ENCODE results near the gene TNRC18. TPM values are rescaled to one million over a fixed set of nuclear protein-coding genes. Genes with fewer than 3 reads are reported as not detected.

Gene TNRC18
- total and polyA plus RNA-seq, 7 donors, result 5.9 to 27.9 (median 18.5) TPM

GRCh38 chr7:5455581-5456219, 32.1 kb upstream of the TNRC18 start:
- H3K27ac ChIP-seq, result no peak overlapping the region
- no peak for TF ChIP-seq CTCF (IDR thresholded peaks at IDR 0.05)
- DNase-seq, result no peak
- no peaks in the 10 kb centered on the region for H3K36me3 ChIP-seq (ENCODE audit: insufficient read depth in 1 of 2, low read depth in 1 of 2)
- intact Hi-C loops (cut with DNase I), result no loop called here
- peaks cover 8% of the 10 kb centered on the region for H3K4me1 ChIP-seq
- no peaks in the 10 kb centered on the region for H3K9me3 ChIP-seq
- ATAC-seq, result no peak
- 80 to 87% (median 85%) methylated on average over 22 of the region's 22 CpGs for WGBS, 3 donors
- no peaks in the 10 kb centered on the region for H3K27me3 ChIP-seq (ENCODE audit: insufficient read depth in 3 of 3, low read length in 2 of 3)
- H3K4me3 ChIP-seq, result no peak overlapping the region

GRCh38 chr7:5455175-5455574, 31.5 kb upstream of the TNRC18 start:
- no peak overlapping the region for H3K27ac ChIP-seq
- no peak overlapping the region for H3K4me3 ChIP-seq
- no peaks in the 10 kb centered on the region for H3K9me3 ChIP-seq
- 88 to 89% (median 88%) methylated on average over 6 of the region's 6 CpGs for WGBS, 3 donors
- intact Hi-C loops (cut with DNase I), result no loop called here
- no peak for DNase-seq
- H3K4me1 ChIP-seq, result peaks cover 8% of the 10 kb centered on the region
- H3K36me3 ChIP-seq (ENCODE audit: insufficient read depth in 1 of 2, low read depth in 1 of 2), result no peaks in the 10 kb centered on the region
- no peak for ATAC-seq
- TF ChIP-seq CTCF (IDR thresholded peaks at IDR 0.05), result no peak
- H3K27me3 ChIP-seq (ENCODE audit: insufficient read depth in 3 of 3, low read length in 2 of 3), result no peaks in the 10 kb centered on the region

- Histone ChIP-seq H3K4me3 (no peak overlapping the region), H3K9me3 (no peaks in the 10 kb centered on the region), H3K27me3 (ENCODE audit: insufficient read depth in 3 of 3, low read length in 2 of 3) (no peaks in the 10 kb centered on the region), H3K27ac (no peak overlapping the region), H3K4me1 (peaks cover 8% of the 10 kb centered on the region), H3K36me3 (ENCODE audit: insufficient read depth in 1 of 2, low read depth in 1 of 2) (no peaks in the 10 kb centered on the region)
- DNase-seq, result no peak
- no peak for TF ChIP-seq CTCF (IDR thresholded peaks at IDR 0.05)
- ATAC-seq, result no peak
- intact Hi-C loops (cut with DNase I), result loop anchor here (5.0 kb wide), 3 partner anchors 57 to 212 kb away; no protein-coding TSS in a partner anchor
- 93 to 96% (median 96%) methylated on average over 8 of the region's 8 CpGs for WGBS, 3 donors
These were observed 30.9 kb upstream of the TNRC18 start for GRCh38 chr7:5454485-5454884.

- TF ChIP-seq CTCF (IDR thresholded peaks at IDR 0.05), result no peak
- intact Hi-C loops (cut with DNase I), result loop anchor here (2.0 to 5.0 kb wide), 4 partner anchors 56 to 213 kb away; no protein-coding TSS in a partner anchor
- WGBS, 3 donors, result 76 to 97% (median 78%) methylated on average over 5 of the region's 5 CpGs
- DNase-seq (no peak), ATAC-seq (no peak)
- H3K36me3 ChIP-seq (ENCODE audit: insufficient read depth in 1 of 2, low read depth in 1 of 2), result no peaks in the 10 kb centered on the region
- H3K4me1 ChIP-seq, result peaks cover 8% of the 10 kb centered on the region
- no peaks in the 10 kb centered on the region for H3K27me3 ChIP-seq (ENCODE audit: insufficient read depth in 3 of 3, low read length in 2 of 3)
- H3K27ac ChIP-seq, result no peak overlapping the region
- H3K9me3 ChIP-seq, result no peaks in the 10 kb centered on the region
- H3K4me3 ChIP-seq, result no peak overlapping the region
These were observed 30.0 kb upstream of the TNRC18 start for GRCh38 chr7:5453566-5454075.

Data from psoas muscle (tissue), 8 donors.